Sigmoid colon (tissue), 4 donors: Measurements from ENCODE around the gene ADCY4.

Experiments used
- CTCF ChIP-seq, 4 experiments: fragments of 450-650 bp in 3 of 4; fragments of 200-600 bp in 1 of 4; IDR thresholded peaks; one replicate each; pipeline ENCODE4 v1.5.1; 2016 to 2019; ENCODE audit warnings: antibody characterized with exemption in 4 of 4, mild to moderate bottlenecking in 3 of 4, moderate library complexity in 2 of 4
- EP300 ChIP-seq, 4 donors: sonication (generic); formaldehyde crosslinking; IDR thresholded peaks; one replicate each; pipeline ENCODE4 v1.6.1; 2017; ENCODE audit warnings: antibody characterized with exemption in 4 of 4

- TF ChIP-seq CTCF (IDR thresholded peaks at IDR 0.05), result no peak
- no peak for TF ChIP-seq EP300 (IDR thresholded peaks at IDR 0.05)
Observed at GRCh38 chr14:24378327-24378726, 43.5 kb upstream of the ADCY4 start.
